Body of pancreas (tissue), 4 donors: ENCODE data around the gene ANKRD6. TPM values are rescaled to one million over a fixed set of nuclear protein-coding genes. Genes with fewer than 3 reads are reported as not detected.

Experiments
- ATAC-seq: fragments of 150-250 bp; one replicate; pipeline ENCODE4 v1.9.1; 2016
- DNase-seq, 4 donors: peaks; one replicate each; pipeline ENCODE4 v3.0.0-alpha.2; 2019
- H3K27ac ChIP-seq, 4 donors: fragments of 200-600 bp; sonication (generic); 1 replicate in 3 of 4; 2 replicates in 1 of 4; pipeline versions ENCODE4 v1.5.1 to v1.6.1; 2016 to 2019; ENCODE audit warnings: mild to moderate bottlenecking in 1 of 4, mixed read lengths in 1 of 4, moderate library complexity in 1 of 4
- H3K27me3 ChIP-seq, 2 donors: fragments of 200-600 bp; sonication (generic); one replicate each; pipeline ENCODE4 v1.6.0; 2016; ENCODE audit warnings: mild to moderate bottlenecking in 1 of 2
- H3K36me3 ChIP-seq, 2 donors: fragments of 200-600 bp; sonication (generic); replicated peaks in 1 of 2; 2 replicates each; pipeline ENCODE4 v1.5.1; 2016; ENCODE audit warnings: low read depth in 2 of 2; ENCODE audit not compliant: insufficient read depth in 1 of 2
- H3K4me1 ChIP-seq: fragments of 200-600 bp; sonication (generic); one replicate; pipeline ENCODE4 v1.6.0; 2016
- H3K4me3 ChIP-seq, 2 donors: fragments of 200-600 bp; sonication (generic); 1 replicate in 1 of 2; 2 replicates in 1 of 2; pipeline ENCODE4 v1.5.1; 2016 to 2019
- H3K9me3 ChIP-seq, 3 donors: fragments of 200-600 bp; sonication (generic); 1 replicate in 2 of 3; 2 replicates in 1 of 3; pipeline ENCODE4 v1.5.1; 2016
- CTCF ChIP-seq, 7 experiments: fragments of 450-650 bp in 4 of 7; fragments of 200-600 bp in 3 of 7; sonication (generic) in 3 of 7; IDR thresholded peaks; one replicate each; pipeline ENCODE4 v1.5.1; 2016 to 2019; ENCODE audit warnings: antibody characterized with exemption in 7 of 7
- POLR2A ChIP-seq, 3 donors: fragments of 450-650 bp; IDR thresholded peaks; one replicate each; pipeline ENCODE4 v1.6.1; 2016; ENCODE audit warnings: antibody characterized with exemption in 3 of 3, mild to moderate bottlenecking in 2 of 3
- WGBS, 2 donors: methylation state at CpG; one replicate each; pipeline ENCODE4 v1.1.5; 2017; 5-methylcytosine and 5-hydroxymethylcytosine counted together
- intact Hi-C: fragments of 100-400 bp; cut with DNase I; formaldehyde crosslinking; loops from one replicate; pipeline ENCODE4 v1.15.1; 2023
- total RNA-seq, 2 donors: library from RNA; depleted of rRNA; stranded (reverse); fragments of >200 nt; gene quantifications; one replicate each; pipeline ENCODE4 v1.1.0, GENCODE V29; 2016

Gene ANKRD6
- total RNA-seq, 2 donors from 2014 or later, result 16.9 to 21.4 TPM

DNA sequence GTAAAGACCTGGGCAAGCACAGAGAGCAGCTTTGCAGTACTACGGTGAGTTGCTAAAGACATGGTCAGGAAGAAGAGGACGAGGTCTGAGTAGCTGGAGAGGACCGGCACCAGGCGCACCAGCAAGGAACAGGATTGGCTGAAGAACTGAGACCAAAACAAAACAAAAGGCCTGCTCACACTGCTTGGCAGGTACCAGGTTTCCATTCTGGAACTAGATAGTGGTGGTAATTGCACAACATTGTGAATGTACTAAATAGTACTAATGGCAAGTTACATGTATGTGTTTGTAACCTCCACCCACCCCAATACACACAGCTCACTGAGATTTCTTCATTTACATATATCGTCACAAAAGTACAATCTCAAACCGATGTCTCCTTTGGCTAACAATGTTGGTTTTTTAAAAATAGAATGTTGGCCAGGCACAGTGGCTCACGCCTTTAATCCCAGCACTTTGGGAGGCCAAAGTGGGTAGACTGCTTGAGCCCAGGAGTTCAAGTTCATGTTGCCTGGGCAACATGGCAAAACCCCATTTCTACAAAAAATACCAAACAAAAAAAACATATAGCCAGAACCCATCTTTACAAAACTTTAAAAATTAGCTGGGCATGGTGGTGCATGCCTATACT, 238.1 kb downstream of the ANKRD6 start:
- no peak for TF ChIP-seq CTCF (IDR thresholded peaks at IDR 0.05)
- no peak for TF ChIP-seq POLR2A (IDR thresholded peaks at IDR 0.05)
- WGBS, 2 donors, result 89 to 95% methylated on average over 7 of the region's 7 CpGs

DNA sequence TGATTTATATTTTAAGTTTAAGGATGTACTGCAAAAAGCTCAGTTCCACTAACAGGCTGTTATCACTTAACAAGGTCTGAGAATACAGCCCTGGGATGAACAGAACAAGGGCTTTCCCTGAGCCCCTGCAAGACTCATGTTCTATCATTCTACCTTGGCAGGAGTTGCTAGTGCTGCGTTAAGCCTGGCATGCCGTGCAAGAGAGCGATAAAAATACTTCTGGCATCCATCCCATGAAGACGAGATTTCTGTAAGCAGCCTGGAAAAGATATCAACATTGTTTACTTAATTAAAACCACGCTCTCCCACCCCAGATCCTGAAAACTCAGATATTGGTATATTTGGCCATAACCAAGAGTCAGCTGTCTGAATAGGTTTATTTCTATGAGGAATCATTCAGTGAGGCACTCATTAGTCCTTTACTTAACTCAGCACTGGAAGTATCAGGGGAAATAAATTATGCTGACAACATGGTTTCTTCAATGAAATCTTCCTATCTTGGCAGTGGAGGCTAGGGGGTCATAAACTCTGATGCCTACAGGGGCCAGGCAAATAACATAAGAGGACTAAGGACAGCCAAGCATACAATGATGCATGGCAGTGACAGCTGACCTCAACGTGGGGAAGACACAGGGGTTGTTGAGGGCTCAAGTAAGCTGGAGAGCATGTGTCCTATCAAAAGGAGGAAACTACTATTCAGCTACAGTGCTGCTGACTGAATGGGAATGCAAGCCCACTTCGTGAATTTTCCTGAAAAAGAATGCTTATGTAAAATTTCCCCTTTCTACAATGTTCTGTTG, 243.2 kb downstream of the ANKRD6 start:
- no peaks in the 10 kb centered on the region for H3K4me1 ChIP-seq
- peaks cover 15 to 62% of the 10 kb centered on the region in 2 donors for H3K36me3 ChIP-seq
- no peaks in the 10 kb centered on the region for H3K9me3 ChIP-seq
- no peak for TF ChIP-seq CTCF (IDR thresholded peaks at IDR 0.05)
- no peak for TF ChIP-seq POLR2A (IDR thresholded peaks at IDR 0.05)
- no peak overlapping the region for H3K27ac ChIP-seq
- no peak for DNase-seq
- intact Hi-C loops, result no loop called here
- WGBS, 2 donors, result 62 to 72% methylated on average over 7 of the region's 7 CpGs
- no peak overlapping the region for H3K4me3 ChIP-seq
- H3K27me3 ChIP-seq, result no peaks in the 10 kb centered on the region
- no peak for ATAC-seq

More for the DNA sequence above, 238.1 kb downstream of the ANKRD6 start:
- Histone ChIP-seq H3K36me3 (peaks cover 0 to 47% of the 10 kb centered on the region in 2 donors), H3K4me3 (no peak overlapping the region), H3K9me3 (no peaks in the 10 kb centered on the region), H3K27me3 (no peaks in the 10 kb centered on the region), H3K4me1 (no peaks in the 10 kb centered on the region), H3K27ac (no peak overlapping the region)
- intact Hi-C loops, result no loop called here
- ATAC-seq, result no peak
- no peak for DNase-seq

DNA sequence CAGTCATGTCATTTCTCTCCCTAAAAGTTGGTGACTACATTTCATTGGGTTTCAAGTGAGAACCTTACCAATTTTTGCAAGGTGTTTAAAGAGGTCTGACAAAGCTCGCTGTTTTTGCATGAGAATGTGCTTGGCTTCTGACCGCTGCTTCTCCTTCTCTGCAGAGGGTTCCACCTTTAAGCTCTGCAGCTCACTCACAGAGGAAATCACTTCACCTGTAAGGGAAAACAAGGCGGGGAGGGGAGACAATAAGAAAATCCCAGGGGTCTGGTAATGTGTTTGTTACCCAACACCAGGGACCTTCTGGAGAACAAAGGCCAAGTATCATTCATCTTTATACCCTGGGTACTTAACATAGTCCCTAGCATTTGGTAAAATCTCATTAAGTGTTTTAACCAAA, 245.6 kb downstream of the ANKRD6 start:
- ATAC-seq, result no peak
- peaks cover 24 to 54% of the 10 kb centered on the region in 2 donors for H3K36me3 ChIP-seq
- H3K27ac ChIP-seq, result no peak overlapping the region
- DNase-seq, result no peak
- no peak overlapping the region for H3K4me3 ChIP-seq
- WGBS, 2 donors, result 92 to 100% methylated on average over 3 of the region's 3 CpGs
- H3K27me3 ChIP-seq, result no peaks in the 10 kb centered on the region
- no peaks in the 10 kb centered on the region for H3K4me1 ChIP-seq
- intact Hi-C loops, result no loop called here
- TF ChIP-seq CTCF (IDR thresholded peaks at IDR 0.05) (no peak), POLR2A (IDR thresholded peaks at IDR 0.05) (no peak)
- no peaks in the 10 kb centered on the region for H3K9me3 ChIP-seq

DNA sequence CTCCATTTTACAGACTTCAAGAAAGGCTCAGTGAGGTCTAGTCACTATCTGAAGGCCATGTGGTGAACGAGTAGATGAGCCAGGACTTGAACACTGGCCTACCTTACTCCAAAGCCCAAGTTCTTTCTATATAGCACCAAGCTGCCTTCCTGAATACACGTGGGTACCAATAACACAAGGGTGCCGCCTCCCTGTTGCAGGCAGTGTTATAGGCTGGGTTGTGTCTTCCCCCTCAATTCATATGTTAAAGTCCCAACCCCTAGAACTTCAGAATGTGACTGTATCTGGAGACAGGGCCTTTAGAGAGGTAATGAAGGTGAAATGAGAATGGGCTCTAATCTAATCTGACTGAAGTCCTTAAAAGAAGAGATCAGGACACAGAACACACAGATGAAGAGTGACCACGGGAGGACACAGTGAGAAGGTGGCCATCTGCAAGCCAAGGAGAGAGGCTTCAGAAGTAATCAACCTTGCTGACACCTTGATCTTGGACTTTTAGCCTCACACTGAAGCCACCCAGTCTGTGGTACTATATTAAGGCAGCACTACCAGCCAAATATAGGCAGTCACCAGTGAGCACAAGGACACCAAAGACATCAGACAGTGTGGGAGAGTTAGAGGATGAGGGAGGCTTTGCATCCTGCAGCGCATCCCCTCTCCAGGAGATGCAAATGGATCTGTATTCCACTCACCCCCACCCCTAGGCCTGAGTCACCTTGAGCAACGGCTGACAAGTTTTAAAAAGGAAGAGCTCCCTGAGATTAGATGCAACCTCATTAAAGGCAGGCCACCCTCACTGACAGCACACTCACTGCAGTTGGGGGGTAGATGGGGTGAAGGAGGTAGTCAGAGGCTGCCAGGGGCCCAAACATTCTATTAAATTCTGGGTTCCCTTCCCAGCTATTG, 246.5 kb downstream of the ANKRD6 start:
- 69 to 79% methylated on average over 6 of the region's 6 CpGs for WGBS, 2 donors
- Histone ChIP-seq H3K4me3 (no peak overlapping the region), H3K27ac (no peak overlapping the region), H3K36me3 (peaks cover 24 to 54% of the 10 kb centered on the region in 2 donors), H3K27me3 (no peaks in the 10 kb centered on the region), H3K4me1 (no peaks in the 10 kb centered on the region), H3K9me3 (no peaks in the 10 kb centered on the region)
- ATAC-seq (no peak), DNase-seq (no peak)
- intact Hi-C loops, result no loop called here
- TF ChIP-seq POLR2A (IDR thresholded peaks at IDR 0.05), result no peak
- TF ChIP-seq CTCF (IDR thresholded peaks at IDR 0.05), result no peak
